Diencephalon (tissue), 1 donor: Measurements from ENCODE around the gene WASHC1. TPM values are rescaled to one million over a fixed set of nuclear protein-coding genes. Genes with fewer than 3 reads are reported as not detected.

Experiments used
- total RNA-seq: library from RNA; depleted of rRNA; stranded (reverse); fragments of >200 nt; gene quantifications from one replicate; pipeline ENCODE4 v1.2.3, GENCODE V29; 2014

Gene WASHC1
- total RNA-seq: 6.2 TPM

GRCh38 chr9:29356-29755, at the start of gene WASHC1:
WASHC1 (minus strand) TSS chr9:29456; CDS start chr9:24999, 4,457 bp downstream.

Other genes with a start within 250 kb of the WASHC1 start
- gene FOXD4, start 89.0 kb upstream of the WASHC1 start, total RNA-seq: 1.6 TPM
- gene ZNG1A, start 149.6 kb upstream of the WASHC1 start, total RNA-seq: 47.7 TPM
- gene DOCK8, start 185.4 kb upstream of the WASHC1 start, total RNA-seq: 4.2 TPM